Activated T-cell treated with anti-CD3 and anti-CD28 coated beads, Interleukin-2, amount 50 U/mL, for 48 hours (primary cell): ENCODE results near the gene EIF4E2.

Experiments
- DNase-seq, 2 experiments: peaks; one replicate each; pipeline ENCODE4 v3.0.0-alpha.2; 2020

EIF4E2 gene

GRCh38 chr2:232539298-232540231 is 10.9 kb upstream of the EIF4E2 start, which contains the start of gene CHRNG:
CHRNG (plus strand) TSS chr2:232539692; CDS start chr2:232539748, 56 bp downstream.
- DNase-seq: no peak

DNA sequence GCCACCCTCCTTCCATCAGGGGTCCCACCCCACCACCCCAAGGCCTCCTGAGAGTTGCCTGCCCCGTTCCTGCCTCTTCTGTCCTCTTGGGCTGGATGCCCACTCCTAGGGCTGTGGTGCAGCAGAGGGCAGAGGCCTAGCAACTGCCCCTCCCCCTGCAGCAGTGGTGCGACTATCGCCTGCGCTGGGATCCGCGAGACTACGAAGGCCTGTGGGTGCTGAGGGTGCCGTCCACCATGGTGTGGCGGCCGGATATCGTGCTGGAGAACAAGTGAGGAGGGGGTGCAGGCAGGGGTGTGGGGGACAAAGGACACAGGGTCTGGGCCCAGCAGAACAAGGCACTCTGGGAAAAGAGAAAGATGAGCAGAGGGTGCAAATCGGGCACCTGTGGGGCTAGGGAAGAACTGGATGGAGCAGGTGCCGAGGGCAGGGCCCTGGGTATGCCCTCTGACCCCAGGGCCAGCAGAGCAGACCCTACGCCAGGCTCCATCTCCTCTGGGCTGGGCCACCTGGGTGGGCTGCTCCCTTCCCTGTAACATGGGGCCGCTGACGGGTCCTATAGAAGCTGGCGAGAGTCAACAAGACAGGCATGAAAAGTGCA is 9.9 kb upstream of the EIF4E2 start:
- DNase-seq: no peak

GRCh38 chr2:232541195-232541960 is 9.1 kb upstream of the EIF4E2 start:
- no peak for DNase-seq

DNA sequence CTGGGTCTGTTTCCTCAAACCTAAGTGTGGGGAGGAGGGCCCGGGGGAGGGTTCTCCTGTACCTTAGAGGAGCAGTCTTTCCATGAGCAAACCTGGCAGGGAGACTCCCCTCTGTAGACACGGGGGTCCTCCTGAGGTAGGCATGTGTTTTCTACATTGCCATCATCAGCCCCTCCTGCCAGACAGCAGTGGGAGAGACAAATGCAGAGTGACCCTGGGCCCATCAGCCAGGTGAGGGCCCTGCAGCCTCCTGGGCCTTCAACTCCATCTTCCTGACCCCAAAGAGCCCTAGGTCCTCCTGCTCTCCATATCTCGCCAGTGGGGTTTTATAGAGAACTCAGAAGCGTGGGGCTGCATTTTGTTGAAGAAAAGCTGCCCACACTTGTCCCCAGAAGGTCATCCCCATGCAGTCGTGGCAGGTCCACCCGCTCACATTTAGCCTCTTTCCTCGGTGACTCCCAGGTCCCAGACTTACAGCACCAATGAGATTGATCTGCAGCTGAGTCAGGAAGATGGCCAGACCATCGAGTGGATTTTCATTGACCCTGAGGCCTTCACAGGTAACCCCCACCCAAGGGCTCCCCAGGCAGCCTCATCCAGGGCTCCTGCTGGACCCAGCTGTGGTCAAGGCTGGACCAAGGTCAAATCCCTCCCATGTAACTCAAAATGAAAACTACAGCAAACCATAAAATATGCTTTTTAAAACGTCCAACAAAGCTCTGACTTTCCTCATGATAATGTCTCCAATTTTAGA is 8.4 kb upstream of the EIF4E2 start:
- no peak for DNase-seq

DNA sequence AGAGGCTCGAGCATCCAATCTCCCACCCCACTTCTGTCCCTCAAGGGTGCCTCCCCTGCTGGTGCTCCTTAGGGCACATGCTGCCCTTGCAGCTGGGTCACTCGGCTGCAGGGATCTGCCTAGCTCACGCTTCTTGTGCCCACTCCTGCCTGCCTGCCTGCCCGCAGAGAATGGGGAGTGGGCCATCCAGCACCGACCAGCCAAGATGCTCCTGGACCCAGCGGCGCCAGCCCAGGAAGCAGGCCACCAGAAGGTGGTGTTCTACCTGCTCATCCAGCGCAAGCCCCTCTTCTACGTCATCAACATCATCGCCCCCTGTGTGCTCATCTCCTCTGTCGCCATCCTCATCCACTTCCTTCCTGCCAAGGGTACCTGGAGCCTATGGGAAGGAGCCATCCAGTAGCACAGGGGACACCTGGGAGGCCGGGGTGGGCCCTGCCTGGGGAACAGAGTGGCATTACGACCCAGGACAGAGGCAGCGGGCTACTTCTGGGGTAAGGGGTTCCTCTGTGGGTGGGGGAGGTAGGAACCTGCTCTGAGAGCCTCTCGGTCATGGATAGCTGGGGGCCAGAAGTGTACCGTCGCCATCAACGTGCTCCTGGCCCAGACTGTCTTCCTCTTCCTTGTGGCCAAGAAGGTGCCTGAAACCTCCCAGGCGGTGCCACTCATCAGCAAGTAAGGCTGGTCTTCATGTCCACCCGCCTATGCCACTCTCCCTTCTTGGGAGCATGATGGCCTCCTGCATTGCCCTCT is 7.6 kb upstream of the EIF4E2 start:
- DNase-seq: no peak

GRCh38 chr2:232543491-232543890 is 7.0 kb upstream of the EIF4E2 start:
- DNase-seq: no peak

GRCh38 chr2:232543928-232544631 is 6.4 kb upstream of the EIF4E2 start:
- DNase-seq: no peak

GRCh38 chr2:232544674-232545073 is 5.8 kb upstream of the EIF4E2 start:
- DNase-seq: no peak

DNA sequence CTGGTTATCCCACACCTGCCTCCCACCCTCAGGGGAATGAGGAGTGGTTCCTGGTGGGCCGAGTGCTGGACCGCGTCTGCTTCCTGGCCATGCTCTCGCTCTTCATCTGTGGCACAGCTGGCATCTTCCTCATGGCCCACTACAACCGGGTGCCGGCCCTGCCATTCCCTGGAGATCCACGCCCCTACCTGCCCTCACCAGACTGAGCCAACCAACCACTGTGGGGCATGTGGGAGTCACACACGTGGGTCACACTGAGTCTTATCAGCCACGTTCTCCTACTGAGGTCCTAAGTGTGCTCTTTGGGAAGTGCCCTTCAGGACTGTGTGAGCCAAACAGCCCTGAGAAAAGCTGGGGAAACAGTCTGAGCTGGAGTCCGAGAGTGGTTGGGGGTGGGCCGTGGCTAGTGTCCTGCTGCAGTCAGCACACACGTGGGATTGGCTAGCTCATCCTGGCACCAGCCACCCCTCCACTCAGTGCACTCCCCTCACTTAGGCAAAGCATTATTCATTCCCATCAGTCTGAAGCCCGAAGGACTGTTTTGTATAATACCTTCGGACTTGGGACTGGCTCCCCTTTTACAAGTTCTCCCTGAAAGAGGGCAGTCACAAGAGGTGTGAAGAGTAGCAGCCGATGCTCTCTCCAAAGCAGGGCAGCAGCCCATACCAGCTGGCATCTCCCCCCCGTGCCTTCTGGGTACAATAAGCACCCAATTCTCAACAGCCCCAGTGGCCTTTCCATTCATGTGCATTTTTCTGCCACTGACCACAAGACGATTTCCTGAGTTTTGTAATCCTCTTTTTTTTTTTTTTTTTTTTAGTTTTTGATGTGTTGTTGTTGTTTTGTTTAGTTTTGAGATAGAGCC is 4.7 kb upstream of the EIF4E2 start:
- DNase-seq: no peak

- no peak for DNase-seq
These were observed 2.5 kb upstream of the EIF4E2 start for GRCh38 chr2:232547991-232548390.

DNA sequence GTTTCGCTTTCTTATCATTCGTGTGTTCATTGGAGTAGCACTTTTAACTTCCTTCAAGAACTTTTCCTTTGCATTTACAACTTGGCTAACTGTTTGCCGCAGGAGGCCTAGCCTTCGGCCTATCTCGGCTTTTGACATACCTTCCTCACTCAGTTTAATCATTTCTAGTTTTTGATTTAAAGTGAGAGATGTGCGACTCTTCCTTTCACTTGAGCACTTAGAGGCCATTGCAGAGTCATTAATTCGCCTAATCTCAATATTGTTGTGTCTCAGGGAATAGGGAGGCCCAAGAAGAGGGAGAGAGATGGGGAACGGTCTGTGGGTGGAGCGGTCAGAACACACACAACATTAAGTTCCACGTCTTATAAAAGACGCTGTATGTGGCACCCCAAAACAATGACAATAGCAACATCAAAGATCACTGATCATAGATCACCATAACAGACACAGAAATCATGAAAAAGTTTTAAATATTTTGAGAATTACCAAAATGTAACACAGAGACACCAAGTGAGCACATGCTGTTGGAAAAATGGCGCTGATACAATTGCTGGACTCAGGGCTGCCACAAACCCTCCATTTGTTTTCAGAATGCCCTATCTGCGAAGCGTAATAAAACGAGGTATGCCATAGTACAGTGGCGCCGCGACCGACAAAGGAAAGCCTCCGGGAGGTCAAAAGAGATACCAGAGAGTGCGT is 685 bp upstream of the EIF4E2 start:
- DNase-seq: no peak

DNA sequence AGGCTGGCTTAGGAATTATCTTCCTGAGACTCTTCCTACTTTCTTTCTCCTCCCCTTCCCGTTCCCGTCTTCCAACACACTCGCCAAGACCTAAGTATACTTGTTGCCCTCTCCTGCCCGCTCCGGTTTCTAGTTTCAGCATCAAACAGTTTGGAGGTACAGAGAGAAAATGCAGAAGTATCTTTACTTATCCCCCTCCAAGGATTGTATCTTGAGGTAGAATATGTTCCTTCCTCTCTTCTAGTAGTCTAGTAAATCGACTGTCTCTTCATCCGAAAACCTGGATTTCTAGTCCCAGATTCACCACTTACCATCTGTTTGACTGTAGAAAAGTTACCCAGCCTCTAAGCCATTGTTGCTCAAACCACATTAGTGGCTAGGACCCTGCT is 755 bp downstream of the EIF4E2 start:
- DNase-seq: no peak

DNA sequence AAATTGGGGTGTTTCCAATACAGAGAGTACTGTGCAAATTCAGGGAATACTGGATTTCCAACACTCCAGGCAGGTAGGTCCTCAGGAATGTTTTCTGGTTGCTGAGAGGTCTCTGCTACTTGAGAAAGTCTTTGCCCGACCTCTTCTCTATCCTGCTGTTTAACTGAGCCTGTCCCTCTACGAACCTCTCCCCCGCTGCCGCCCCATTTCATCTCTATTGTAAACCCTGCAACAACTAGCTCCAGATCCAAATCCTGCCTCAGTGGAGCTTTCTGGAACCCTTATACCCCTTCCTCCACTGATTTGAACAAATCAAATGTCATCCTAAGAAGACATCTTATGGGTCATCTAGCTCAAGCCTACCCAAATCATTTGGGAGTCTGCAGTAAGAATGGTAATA is 1.3 kb downstream of the EIF4E2 start:
- DNase-seq: no peak

GRCh38 chr2:232556426-232556825 is 5.9 kb downstream of the EIF4E2 start:
- DNase-seq: no peak

DNA sequence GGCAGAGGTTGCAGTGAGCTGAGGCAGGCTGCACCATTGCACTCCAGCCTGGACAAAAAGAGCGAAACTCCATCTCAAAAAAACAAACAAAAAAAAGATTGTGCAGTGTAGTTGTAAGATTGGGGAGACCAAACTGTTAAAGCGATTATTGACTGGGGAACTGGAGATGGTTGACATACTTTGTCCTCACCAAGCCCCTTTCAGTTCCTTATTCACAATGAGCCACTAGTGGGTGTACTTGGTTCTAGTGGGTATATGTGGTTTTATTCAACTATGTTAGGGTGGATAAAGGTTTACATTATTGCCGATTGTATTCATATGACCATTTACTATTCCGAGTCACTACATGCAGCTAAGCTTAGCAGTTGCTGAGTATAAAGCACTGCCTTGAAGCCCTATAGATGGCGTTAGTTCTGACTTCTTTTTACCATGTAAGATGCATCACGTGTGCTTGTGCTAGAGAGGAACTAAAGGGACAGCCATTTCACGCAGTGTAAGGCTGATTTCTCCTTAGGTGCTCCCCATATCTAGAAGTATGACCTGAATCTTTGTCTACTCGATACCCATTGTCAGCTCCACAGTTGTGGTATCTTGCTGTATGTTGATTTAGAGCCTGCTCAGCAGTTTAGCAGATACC is 12.1 kb downstream of the EIF4E2 start:
- DNase-seq: no peak

GRCh38 chr2:232563580-232563979 is 13.1 kb downstream of the EIF4E2 start:
- no peak for DNase-seq

DNA sequence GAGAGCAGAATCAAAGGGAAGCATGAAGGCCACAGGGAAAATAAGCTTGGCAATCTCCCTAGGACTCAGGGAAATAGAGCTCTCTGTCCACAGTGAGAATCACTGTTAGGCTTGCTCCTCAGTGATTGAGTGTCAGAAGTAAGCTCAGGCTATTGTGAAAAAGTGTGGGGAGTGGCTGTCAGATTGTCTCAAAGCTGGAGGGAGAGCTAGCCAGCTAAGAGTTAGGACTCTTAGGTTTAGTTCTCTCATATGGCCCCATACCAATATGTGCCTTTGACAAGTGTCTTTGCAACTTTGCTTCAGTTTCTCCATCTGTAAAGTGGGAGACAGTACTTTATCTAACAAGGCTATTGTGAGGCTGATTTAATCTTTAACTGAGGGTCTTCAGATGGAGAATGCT is 17.2 kb downstream of the EIF4E2 start:
- DNase-seq: no peak

GRCh38 chr2:232568161-232568560 is 17.7 kb downstream of the EIF4E2 start:
- no peak for DNase-seq

DNA sequence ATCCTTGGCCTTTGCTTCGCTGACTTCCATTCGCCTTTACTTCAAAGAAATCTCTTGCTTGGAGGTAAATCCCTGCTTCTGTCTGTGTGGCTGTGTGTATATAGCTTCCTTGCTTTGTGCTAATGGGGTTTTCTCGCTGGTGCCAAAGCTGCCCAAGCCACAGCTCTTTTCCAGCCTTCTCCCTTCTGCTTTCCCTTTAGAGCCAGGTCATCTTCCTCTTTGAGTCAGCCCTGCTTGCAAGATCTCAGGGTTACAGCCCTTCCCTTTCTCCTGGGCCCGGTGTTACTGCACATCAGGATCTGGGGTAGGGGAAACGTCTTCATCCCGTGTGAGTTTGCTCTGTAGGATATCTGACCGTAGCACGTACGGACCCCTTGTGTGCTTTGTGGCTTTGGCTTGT is 19.1 kb downstream of the EIF4E2 start:
- no peak for DNase-seq
